GM12878 (cell line): ENCODE results near the gene CLVS2. TPM values are rescaled to one million over a fixed set of nuclear protein-coding genes. Genes with fewer than 3 reads are reported as not detected.

Experiments
- ATAC-seq: fragments of 200-7000 bp; cut with Tn5 transposase; 3 replicates; pipeline ENCODE4 v1.9.1; 2020; ENCODE audit warnings: mild to moderate bottlenecking, moderate library complexity
- BruUV-seq: library from RNA; stranded (reverse); fragments of 400-500 nt; replicated peaks from 2 replicates; lab custom pipeline; 2021; lab: Mats Ljungman, UMichigan
- CTCF ChIA-PET: fragments of 300-600 bp; sonication (Branson Sonifier 250); formaldehyde crosslinking; extraction: SDS; loops from one replicate; lab custom pipeline; 2021; ENCODE audit warnings: inconsistent platforms; lab: Yijun Ruan, JAX
- POLR2A ChIA-PET: fragments of 350-600 bp; formaldehyde crosslinking; extraction: SDS; loops from one replicate; lab custom pipeline; 2021; ENCODE audit warnings: inconsistent platforms; lab: Charles Lee
- RAD21 ChIA-PET: fragments of 300-600 bp; sonication (Branson Sonifier 250); formaldehyde crosslinking; loops from one replicate; lab custom pipeline; 2023; ENCODE audit warnings: antibody characterized with exemption; ENCODE audit not compliant: unreplicated experiment; lab: Charles Lee
- SMC1A ChIA-PET: fragments of 300-600 bp; sonication (Branson Sonifier 250); formaldehyde crosslinking; loops from one replicate; lab custom pipeline; 2023; ENCODE audit not compliant: unreplicated experiment, uncharacterized antibody; lab: Charles Lee
- DNase-seq: peaks from one replicate; pipeline ENCODE4 v3.0.0-alpha.2; 2011; ENCODE audit warnings: low read depth, low spot score
- FAIRE-seq: peaks from 3 replicates; lab custom pipeline; 2011; peaks lifted over from hg19 to GRCh38; lab: Jason Lieb, UNC
- H2AFZ ChIP-seq: 2 replicates; pipeline ENCODE4 v1.6.0; 2011; ENCODE audit warnings: low read depth, low read length, control low read depth; ENCODE audit not compliant: control insufficient read depth
- H3K27ac ChIP-seq: 2 replicates; pipeline ENCODE4 v1.5.1; 2011; ENCODE audit warnings: control low read depth; ENCODE audit not compliant: control insufficient read depth, insufficient read depth
- H3K27me3 ChIP-seq, 2 experiments: replicated peaks in 1 of 2; 2 replicates each; pipeline versions ENCODE4 v1.6.0 to v1.6.1; 2011; ENCODE audit warnings: low read length in 1 of 2; ENCODE audit not compliant: control insufficient read depth in 2 of 2, insufficient read depth in 2 of 2
- H3K36me3 ChIP-seq, 2 experiments: 2 replicates each; pipeline ENCODE4 v1.5.1; 2011; ENCODE audit warnings: low read length in 1 of 2; ENCODE audit not compliant: control insufficient read depth in 2 of 2, insufficient read depth in 2 of 2
- H3K4me1 ChIP-seq: 2 replicates; pipeline ENCODE4 v1.6.1; 2011; ENCODE audit warnings: mild to moderate bottlenecking, low read length, moderate library complexity, mixed read lengths; ENCODE audit not compliant: control insufficient read depth, insufficient read depth
- H3K4me2 ChIP-seq: 2 replicates; pipeline ENCODE4 v1.6.0; 2011; ENCODE audit warnings: control low read depth; ENCODE audit not compliant: control insufficient read depth, insufficient read depth
- H3K4me3 ChIP-seq: fragments of 200-600 bp; sonication (generic); 2 replicates; pipeline ENCODE4 v1.5.1; 2016
- H3K79me2 ChIP-seq: 2 replicates; pipeline ENCODE4 v1.6.0; 2011; ENCODE audit warnings: low read length; ENCODE audit not compliant: control insufficient read depth, insufficient read depth
- H3K9ac ChIP-seq: 2 replicates; pipeline ENCODE4 v1.8.0; 2011; ENCODE audit warnings: low read length, control low read depth, mixed read lengths; ENCODE audit not compliant: control insufficient read depth, insufficient read depth
- H3K9me3 ChIP-seq: replicated peaks from 3 replicates; pipeline ENCODE4 v1.5.1; 2011; ENCODE audit warnings: mild to moderate bottlenecking, low read length; ENCODE audit not compliant: control insufficient read depth, insufficient read depth
- H4K20me1 ChIP-seq: 2 replicates; pipeline ENCODE4 v1.6.0; 2011; ENCODE audit not compliant: control insufficient read depth, insufficient read depth
- CREB1 ChIP-seq: IDR thresholded peaks from 2 replicates; pipeline ENCODE4 v1.6.1; 2012; ENCODE audit warnings: low read depth, mild to moderate bottlenecking, inconsistent platforms
- KAT2A ChIP-seq: conservative IDR thresholded peaks from 2 replicates; pipeline ENCODE4 v1.6.1; 2011; ENCODE audit warnings: low read depth, low read length; ENCODE audit not compliant: control insufficient read depth
- NBN ChIP-seq: fragments of 450-650 bp; IDR thresholded peaks from 2 replicates; pipeline ENCODE4 v1.6.1; 2016
- PKNOX1 ChIP-seq: fragments of 450-650 bp; IDR thresholded peaks from 2 replicates; pipeline ENCODE4 v1.6.1; 2016; ENCODE audit warnings: mild to moderate bottlenecking
- POLR2AphosphoS2 ChIP-seq: IDR thresholded peaks from 2 replicates; pipeline ENCODE4 v1.6.1; 2011; ENCODE audit warnings: low read depth, mild to moderate bottlenecking, low read length, improper control_type of control experiment, moderate library complexity
- RAD21 ChIP-seq: IDR thresholded peaks from 2 replicates; pipeline ENCODE4 v1.6.1; 2011; ENCODE audit warnings: mild to moderate bottlenecking, low read depth, low read length, moderate library complexity; ENCODE audit not compliant: insufficient read depth
- STAT3 ChIP-seq: IDR thresholded peaks from 2 replicates; pipeline ENCODE4 v1.6.1; 2011; ENCODE audit warnings: low read depth, low read length, improper control_type of control experiment
- TAF1 ChIP-seq: IDR thresholded peaks from 2 replicates; pipeline ENCODE4 v1.6.1; 2011; ENCODE audit warnings: mild to moderate bottlenecking, low read depth, low read length, borderline replicate concordance
- WGBS: methylation state at CpG from one replicate; pipeline ENCODE4 v1.1.6; 2016; ENCODE audit warnings: low lambda C conversion rate; ENCODE audit not compliant: insufficient replicate concordance, insufficient coverage; ENCODE audit errors: missing lambda C conversion rate; 5-methylcytosine and 5-hydroxymethylcytosine counted together
- in situ Hi-C: fragments of 300-500 bp; cut with MboI; formaldehyde crosslinking; loops from 9 replicates; pipeline ENCODE4 v1.14.3; 2018; ENCODE audit warnings: mixed read lengths
- intact Hi-C: fragments of 100-400 bp; cut with micrococcal nuclease; formaldehyde crosslinking; loops from one replicate; pipeline ENCODE4 v1.14.2; 2022; ENCODE audit not compliant: unreplicated experiment
- polyA plus RNA-seq, 11 experiments: library from polyadenylated mRNA; depleted of rRNA in 4 of 11; unstranded in 6 of 11; stranded (reverse) in 5 of 11; fragments of >200 nt; fragmentation: Nextera tagmentation in 4 of 11; fragmentation: Illumina TruSeq in 1 of 11; extraction: Ambion mirVana in 4 of 11; extraction: Trizol in 1 of 11; gene quantifications; 1 replicate in 1 of 11; 2 replicates in 10 of 11; pipeline versions ENCODE4 v1.2.1 to v1.2.3, GENCODE V29; 2011 to 2016; ENCODE audit warnings: inconsistent platforms in 2 of 11, missing spikeins in 2 of 11, low read depth in 1 of 11
- total RNA-seq, 4 experiments: library from RNA; depleted of rRNA in 3 of 4; stranded (reverse); fragments of >200 nt in 3 of 4; fragmentation: Illumina TruSeq in 1 of 4; extraction: Trizol in 1 of 4; gene quantifications; 2 replicates each; pipeline versions ENCODE4 v1.2.1 to v1.2.3, GENCODE V29; 2013 to 2021

Gene CLVS2
- total and polyA plus RNA-seq, 10 of the 15 experiments (the other 5 are each of a cell fraction or from before 2014, with no cell fraction given) = not detected

DNA sequence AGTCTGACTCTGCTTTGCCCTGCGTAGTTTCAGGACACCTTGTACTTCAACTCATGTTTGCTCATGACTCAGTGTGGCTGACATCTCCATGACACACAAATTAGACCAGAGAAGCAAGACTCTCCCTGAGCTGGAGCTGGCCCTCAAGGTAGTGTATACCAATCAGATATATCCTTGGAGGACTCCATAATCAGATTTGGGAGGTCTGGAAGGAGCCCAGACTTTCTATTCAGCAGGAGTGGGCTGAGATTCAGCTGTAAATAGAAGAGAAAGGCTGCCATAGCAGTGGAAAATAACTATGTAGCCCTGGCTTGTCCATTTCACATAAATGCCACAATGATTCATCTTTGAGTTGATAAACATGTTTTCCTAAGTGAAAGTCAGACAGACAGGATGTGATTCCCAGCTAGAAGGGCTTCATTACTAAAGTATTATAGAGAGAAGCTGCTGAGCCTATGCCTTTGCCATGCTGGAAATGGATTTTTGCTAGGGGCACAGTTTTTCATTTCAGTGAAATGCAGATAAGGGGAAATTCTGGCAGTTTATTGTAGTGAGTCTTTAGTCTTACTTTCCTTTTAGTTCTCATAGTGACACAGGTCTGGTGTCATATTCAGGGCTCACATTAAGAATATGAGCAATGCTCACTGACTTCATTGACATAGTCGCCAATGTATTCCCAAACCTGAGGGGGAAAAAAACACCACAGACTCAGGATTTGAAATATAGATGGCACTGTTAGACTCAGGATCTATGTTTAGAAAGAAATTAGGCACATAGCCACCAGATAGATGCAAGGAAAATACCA, 95.3 kb downstream of the CLVS2 start:
- Histone ChIP-seq H3K79me2 (no peaks in the 10 kb centered on the region), H3K4me1 (no peaks in the 10 kb centered on the region), H3K4me3 (no peak overlapping the region), H3K27ac (no peak overlapping the region), H2AFZ (no peak overlapping the region), H3K9ac (no peak overlapping the region), H3K27me3 (no peaks in the 10 kb centered on the region), H3K36me3 (no peaks in the 10 kb centered on the region), H4K20me1 (no peaks in the 10 kb centered on the region), H3K9me3 (no peaks in the 10 kb centered on the region), H3K4me2 (no peak overlapping the region)
- POLR2A ChIA-PET = no interaction called here
- CTCF ChIA-PET = no interaction called here
- in situ Hi-C loops (no loop called here), intact Hi-C loops (no loop called here)
- SMC1A ChIA-PET = no interaction called here
- RAD21 ChIA-PET = no interaction called here
- ATAC-seq (no peak), DNase-seq (no peak), FAIRE-seq (no peak)
- TF ChIP-seq CREB1 (no peak), POLR2AphosphoS2 (no peak)
- no TSS peak for BruUV-seq
- 0% methylated on average over 2 of the region's 2 CpGs for whole genome bisulfite sequencing

DNA sequence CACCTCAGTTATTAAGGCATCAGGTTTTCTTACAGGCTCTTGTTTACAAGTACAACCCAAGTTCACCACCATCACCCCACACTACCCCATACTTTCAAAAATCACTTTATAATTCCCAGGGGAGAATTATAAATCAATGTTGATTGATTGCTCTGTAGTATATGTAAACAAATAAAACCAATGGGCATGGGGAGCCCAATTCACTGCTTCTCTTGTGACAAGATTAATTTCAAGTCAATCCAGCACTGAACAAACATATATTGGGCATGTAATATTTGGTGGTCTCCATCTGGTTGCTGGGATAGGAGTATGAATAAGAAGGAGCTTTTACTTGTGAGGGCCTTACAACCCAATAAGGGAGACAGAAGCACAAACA, 95.8 kb downstream of the CLVS2 start:
- Histone ChIP-seq H3K4me2 (no peak overlapping the region), H3K36me3 (no peaks in the 10 kb centered on the region), H3K4me3 (no peak overlapping the region), H3K79me2 (no peaks in the 10 kb centered on the region), H2AFZ (no peak overlapping the region), H4K20me1 (no peaks in the 10 kb centered on the region), H3K4me1 (no peaks in the 10 kb centered on the region), H3K27ac (no peak overlapping the region), H3K9ac (no peak overlapping the region), H3K27me3 (no peaks in the 10 kb centered on the region), H3K9me3 (no peaks in the 10 kb centered on the region)
- no TSS peak for BruUV-seq
- RAD21 ChIA-PET = no interaction called here
- POLR2A ChIA-PET = no interaction called here
- TF ChIP-seq NBN (no peak), STAT3 (no peak), RAD21 (no peak), TAF1 (no peak), PKNOX1 (no peak), KAT2A (no peak)
- intact Hi-C loops = no loop called here
- ATAC-seq = no peak
- DNase-seq = no peak
- in situ Hi-C loops = no loop called here
- CTCF ChIA-PET = no interaction called here
- SMC1A ChIA-PET = no interaction called here
- FAIRE-seq = no peak
